HG03520 (cell line): ENCODE results near the gene AIFM1.

Experiments used
- ATAC-seq: cut with Tn5 transposase; IDR thresholded peaks from one replicate; pipeline ENCODE4 v1.9.1; 2021; ENCODE audit warnings: mild to moderate bottlenecking, moderate library complexity; ENCODE audit not compliant: unreplicated experiment

The AIFM1 gene

GRCh38 chrX:130165703-130166502 lies at the start of gene AIFM1:
TSS of gene AIFM1 (minus strand) at chrX:130165841. CDS start at chrX:130165656, 185 bp downstream.
- ATAC-seq: peak; percentile 80

GRCh38 chrX:130213376-130213775 lies 47.7 kb upstream of the AIFM1 start:
- no peak for ATAC-seq

DNA sequence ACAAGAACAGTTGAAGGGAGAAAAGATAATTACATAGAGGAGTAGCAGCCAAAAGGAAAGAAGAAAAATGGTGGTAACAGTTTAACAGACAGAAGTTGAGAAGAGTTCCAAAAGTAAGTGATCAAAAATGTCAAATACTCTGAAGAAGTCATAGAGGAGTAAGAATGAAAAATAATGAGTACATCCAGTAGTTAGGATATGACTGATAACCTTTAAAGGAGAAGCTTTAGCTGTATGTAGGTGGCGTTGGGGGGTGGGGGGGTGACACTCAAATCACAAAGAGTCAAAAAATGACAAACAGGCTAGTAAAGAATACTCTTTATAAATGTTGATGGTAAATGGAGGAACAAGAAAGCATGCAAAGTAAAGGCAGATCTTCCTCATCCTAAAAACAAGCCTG lies 46.7 kb upstream of the AIFM1 start:
- ATAC-seq: no peak

GRCh38 chrX:130211415-130212186 lies 46.0 kb upstream of the AIFM1 start:
- ATAC-seq: no peak

GRCh38 chrX:130204647-130205046 lies 39.0 kb upstream of the AIFM1 start:
- no peak for ATAC-seq

- ATAC-seq: no peak
These were observed 31.8 kb upstream of the AIFM1 start for GRCh38 chrX:130197464-130197863.

DNA sequence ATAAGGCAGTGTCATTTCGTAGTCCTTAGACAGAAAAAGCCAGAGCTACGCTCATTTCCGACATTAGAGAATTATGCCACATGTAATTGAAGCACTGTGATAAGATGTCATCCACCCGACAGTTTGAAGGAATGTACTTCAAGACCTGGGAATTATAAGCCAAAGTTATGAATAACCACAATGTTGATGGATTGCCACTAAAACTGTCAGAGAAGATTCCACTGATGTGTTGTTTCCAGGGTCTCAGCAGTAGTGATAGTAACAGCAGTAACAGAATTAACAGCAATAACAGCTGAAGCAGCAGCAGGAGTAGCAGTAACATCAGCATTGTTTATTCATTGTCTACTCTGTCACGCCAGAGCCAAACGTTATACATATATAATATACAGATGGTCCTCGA lies 30.8 kb upstream of the AIFM1 start:
- no peak for ATAC-seq

GRCh38 chrX:130190801-130191200 lies 25.2 kb upstream of the AIFM1 start:
- no peak for ATAC-seq

- no peak for ATAC-seq
These were observed 21.0 kb upstream of the AIFM1 start for GRCh38 chrX:130186651-130187050.

DNA sequence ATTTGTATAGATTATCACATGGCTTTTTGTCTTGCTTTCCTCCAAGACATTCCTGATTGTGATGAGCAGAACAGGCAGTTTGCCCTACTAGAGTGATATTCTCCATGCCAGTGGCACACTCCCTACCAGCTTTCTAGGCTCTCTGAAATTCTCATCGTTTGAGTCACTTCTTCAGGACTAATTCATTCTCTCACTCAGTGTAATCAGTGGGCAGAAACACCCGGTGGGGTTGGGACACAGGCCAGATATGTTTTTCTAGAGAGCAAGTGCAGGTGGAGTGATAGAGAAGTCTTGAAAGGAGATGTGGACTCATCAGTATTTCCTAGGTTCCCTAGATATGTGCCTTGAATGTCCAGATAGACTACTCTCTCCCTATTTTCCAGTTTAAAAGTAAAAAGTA lies 19.2 kb upstream of the AIFM1 start:
- ATAC-seq: no peak

- ATAC-seq: no peak
These were observed 18.5 kb upstream of the AIFM1 start for GRCh38 chrX:130184168-130184567.

- no peak for ATAC-seq
These were observed 14.1 kb upstream of the AIFM1 start for GRCh38 chrX:130179579-130180215.

DNA sequence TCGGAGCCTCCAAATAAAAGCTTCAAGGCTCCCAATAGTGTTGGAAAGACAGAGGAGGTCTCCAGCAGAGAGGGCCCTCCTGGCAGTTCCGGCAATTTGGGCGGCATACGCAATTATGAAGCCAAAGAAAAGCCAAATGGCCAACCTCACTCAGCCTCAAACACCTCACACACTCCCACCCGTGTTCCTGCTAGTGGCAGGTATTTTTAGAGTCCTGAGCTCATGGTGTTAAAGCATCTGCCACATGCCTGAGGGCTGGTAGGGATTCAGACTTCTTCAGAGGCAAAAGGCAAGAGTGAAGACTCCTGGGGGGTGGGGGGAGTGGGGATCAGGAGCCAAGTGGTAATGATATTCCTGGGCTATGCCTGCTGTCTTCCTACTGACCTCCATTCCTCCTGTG lies 13.5 kb upstream of the AIFM1 start:
- ATAC-seq: no peak

- ATAC-seq: no peak
These were observed 11.3 kb upstream of the AIFM1 start for GRCh38 chrX:130176942-130177341.

DNA sequence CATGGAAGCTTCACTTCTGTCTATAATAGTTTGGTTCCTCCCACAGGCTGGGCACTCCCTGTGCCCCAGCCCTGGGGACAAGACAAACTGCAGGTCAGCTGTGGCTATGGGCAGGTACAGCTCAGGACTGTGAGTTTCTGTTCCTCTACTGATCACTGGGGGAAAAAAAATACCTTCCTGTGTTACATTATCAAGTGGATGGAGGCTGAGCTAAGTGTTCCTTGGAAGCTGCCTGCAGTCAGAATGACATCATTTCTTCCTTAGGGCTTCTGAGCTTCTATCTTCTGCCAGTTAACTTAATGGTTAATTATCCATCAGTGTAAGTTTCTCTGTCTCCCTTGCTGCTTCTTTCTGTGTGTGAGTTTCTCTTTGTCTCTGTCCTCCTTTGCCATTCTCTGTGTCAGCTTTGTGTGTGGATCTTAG lies 10.7 kb upstream of the AIFM1 start:
- peak; percentile 67 for ATAC-seq

DNA sequence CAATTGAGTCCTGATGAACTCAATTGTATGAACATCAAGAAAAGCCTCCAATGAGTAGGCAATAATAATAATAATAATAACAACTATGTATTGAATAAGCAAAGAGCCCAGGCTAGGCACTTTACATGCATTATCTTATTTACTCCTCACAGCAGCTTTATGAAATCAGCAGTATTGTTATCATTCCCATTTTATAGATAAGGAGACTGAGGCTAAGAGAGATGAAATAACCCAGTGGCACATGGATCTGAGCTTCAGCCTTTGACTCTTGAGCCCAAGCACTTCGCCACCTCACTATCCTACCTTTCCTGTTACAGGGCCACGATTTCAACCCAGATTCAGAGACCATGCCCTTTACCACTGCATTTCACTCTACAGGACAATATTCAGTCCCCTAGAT lies 9.3 kb upstream of the AIFM1 start:
- no peak for ATAC-seq

- ATAC-seq: no peak
These were observed 8.5 kb upstream of the AIFM1 start for GRCh38 chrX:130174045-130174704.

GRCh38 chrX:130173190-130173895 lies 7.7 kb upstream of the AIFM1 start:
- ATAC-seq: peak; percentile 40

DNA sequence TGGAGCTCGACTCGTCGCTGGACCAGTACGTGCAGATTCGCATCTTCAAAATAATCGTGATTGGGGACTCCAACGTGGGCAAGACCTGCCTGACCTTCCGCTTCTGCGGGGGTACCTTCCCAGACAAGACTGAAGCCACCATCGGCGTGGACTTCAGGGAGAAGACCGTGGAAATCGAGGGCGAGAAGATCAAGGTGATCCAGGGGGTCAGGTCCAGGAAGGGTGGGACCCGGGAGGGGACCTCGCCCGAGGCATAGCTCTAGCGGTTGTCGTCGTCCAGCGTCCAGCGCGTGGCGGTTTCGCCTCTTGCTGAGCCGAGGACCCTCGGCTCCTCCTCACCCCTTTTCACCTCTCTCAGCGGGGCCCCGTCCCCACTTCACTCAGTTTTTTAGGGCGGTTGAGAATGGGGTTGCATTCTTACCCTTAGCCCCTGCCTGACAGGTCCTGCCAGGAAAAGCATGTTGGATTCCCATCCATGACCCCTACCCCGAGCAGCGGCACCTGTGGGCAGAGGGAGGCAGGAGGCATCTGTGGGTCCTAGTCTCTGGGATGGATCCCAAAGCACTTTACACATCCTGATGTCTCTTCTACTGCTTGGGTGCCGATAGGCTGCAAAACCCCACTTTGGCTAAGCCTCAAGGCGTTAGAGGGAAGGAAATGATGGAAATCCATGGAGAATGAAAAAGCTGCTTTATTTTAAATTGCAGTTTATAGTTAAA lies 6.6 kb upstream of the AIFM1 start:
- ATAC-seq: no peak
